Upper lobe of left lung (tissue), 6 donors: ENCODE results near the gene SDS. TPM values are rescaled to one million over a fixed set of nuclear protein-coding genes. Genes with fewer than 3 reads are reported as not detected.

Source experiments
- ATAC-seq, 2 donors: fragments of 200-7000 bp; cut with Tn5 transposase; one replicate each; pipeline ENCODE4 v1.9.1; 2022; ENCODE audit warnings: mild to moderate bottlenecking in 2 of 2, moderate library complexity in 2 of 2; ENCODE audit not compliant: low FRiP score in 2 of 2
- DNase-seq, 2 donors: peaks; one replicate each; pipeline ENCODE4 v3.0.0-alpha.2; 2019 to 2020
- H3K27ac ChIP-seq, 4 donors: fragments of 200-600 bp; sonication (generic); one replicate each; pipeline ENCODE4 v1.5.1; 2016 to 2019
- H3K27me3 ChIP-seq, 4 donors: fragments of 200-600 bp; sonication (generic); one replicate each; pipeline ENCODE4 v1.5.1; 2017 to 2019
- H3K36me3 ChIP-seq, 4 donors: fragments of 200-600 bp; sonication (generic); one replicate each; pipeline ENCODE4 v1.5.1; 2016 to 2019
- H3K4me1 ChIP-seq, 4 donors: fragments of 200-600 bp; sonication (generic); one replicate each; pipeline ENCODE4 v1.5.1; 2018 to 2019
- H3K4me3 ChIP-seq, 4 donors: fragments of 200-600 bp; sonication (generic); one replicate each; pipeline ENCODE4 v1.5.1; 2017 to 2019; ENCODE audit warnings: mild to moderate bottlenecking in 2 of 4, moderate library complexity in 1 of 4
- H3K9me3 ChIP-seq, 4 donors: fragments of 200-600 bp; sonication (generic); one replicate each; pipeline ENCODE4 v1.5.1; 2018 to 2019
- EP300 ChIP-seq, 4 donors: sonication (generic); formaldehyde crosslinking; IDR thresholded peaks; one replicate each; pipeline ENCODE4 v1.5.1; 2017; ENCODE audit warnings: antibody characterized with exemption in 4 of 4, control low read depth in 2 of 4
- POLR2A ChIP-seq, 4 donors: fragments of 450-650 bp; IDR thresholded peaks; one replicate each; pipeline ENCODE4 v1.5.1; 2016 to 2017; ENCODE audit warnings: antibody characterized with exemption in 4 of 4, mild to moderate bottlenecking in 2 of 4
- POLR2AphosphoS5 ChIP-seq, 2 donors: sonication (generic); formaldehyde crosslinking; IDR thresholded peaks; one replicate each; pipeline ENCODE4 v1.5.1; 2017; ENCODE audit warnings: antibody characterized with exemption in 2 of 2
- WGBS, 2 donors: methylation state at CpG; one replicate each; pipeline ENCODE4 v1.1.5; 2017 to 2018; 5-methylcytosine and 5-hydroxymethylcytosine counted together
- total RNA-seq, 6 donors: library from RNA; depleted of rRNA in 4 of 6; stranded (reverse); fragments of >200 nt in 4 of 6; gene quantifications; one replicate each; pipeline versions ENCODE4 v1.1.0 to v1.2.1, GENCODE V29; 2016 to 2021
- TF ChIP-seq, protein P1 (sequence below), 6 experiments: fragments of 450-650 bp in 4 of 6; fragments of 200-600 bp in 2 of 6; sonication (generic) in 2 of 6; IDR thresholded peaks; one replicate each; pipeline ENCODE4 v1.5.1; 2016 to 2019; ENCODE audit warnings: antibody characterized with exemption in 6 of 6
- donor health status: DM: no; HTN: no; CAD: no; lungs with moderate emphysema.
- donor health status: DM: no; HTN: yes; CAD: no; lungs with severe emphysema.

Gene SDS
- total RNA-seq, 6 donors from 2014 or later, result 1.00 to 4.0 (median 2.4) TPM

DNA sequence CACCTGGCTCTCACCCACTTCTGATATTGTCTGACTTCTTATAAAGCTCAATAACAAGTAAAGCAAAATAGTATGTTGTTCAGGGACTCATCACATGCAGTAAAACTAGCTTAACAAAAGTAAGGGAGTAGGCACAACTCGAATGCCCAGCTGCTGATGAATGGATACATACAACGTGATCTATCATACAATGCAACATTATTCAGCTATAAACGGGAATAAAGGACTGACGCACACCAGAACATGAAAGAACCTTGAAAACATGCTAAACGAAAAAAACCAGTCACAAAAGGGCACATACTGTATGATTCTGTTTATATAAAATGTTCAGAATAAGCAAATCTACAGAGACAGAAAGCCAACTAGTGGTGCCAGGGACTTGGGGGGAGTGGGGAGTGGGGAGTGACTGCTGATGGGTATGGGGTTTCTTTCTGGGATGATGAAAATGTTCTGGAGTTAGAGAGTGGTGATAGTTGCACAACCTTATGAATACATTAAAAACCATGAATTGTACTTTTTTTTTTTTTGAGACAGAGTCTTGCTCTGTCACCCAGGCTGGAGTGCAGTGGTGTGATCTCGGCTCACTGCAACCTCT, 34.2 kb downstream of the SDS start:
- no peaks in the 10 kb centered on the region for H3K9me3 ChIP-seq
- no peak for ATAC-seq
- no peaks in the 10 kb centered on the region for H3K27me3 ChIP-seq
- DNase-seq, result no peak
- H3K4me3 ChIP-seq, result no peak overlapping the region
- TF ChIP-seq POLR2AphosphoS5 (IDR thresholded peaks at IDR 0.05) (no peak), EP300 (IDR thresholded peaks at IDR 0.05) (no peak), POLR2A (IDR thresholded peaks at IDR 0.05) (no peak)
- TF ChIP-seq, protein P1, sequence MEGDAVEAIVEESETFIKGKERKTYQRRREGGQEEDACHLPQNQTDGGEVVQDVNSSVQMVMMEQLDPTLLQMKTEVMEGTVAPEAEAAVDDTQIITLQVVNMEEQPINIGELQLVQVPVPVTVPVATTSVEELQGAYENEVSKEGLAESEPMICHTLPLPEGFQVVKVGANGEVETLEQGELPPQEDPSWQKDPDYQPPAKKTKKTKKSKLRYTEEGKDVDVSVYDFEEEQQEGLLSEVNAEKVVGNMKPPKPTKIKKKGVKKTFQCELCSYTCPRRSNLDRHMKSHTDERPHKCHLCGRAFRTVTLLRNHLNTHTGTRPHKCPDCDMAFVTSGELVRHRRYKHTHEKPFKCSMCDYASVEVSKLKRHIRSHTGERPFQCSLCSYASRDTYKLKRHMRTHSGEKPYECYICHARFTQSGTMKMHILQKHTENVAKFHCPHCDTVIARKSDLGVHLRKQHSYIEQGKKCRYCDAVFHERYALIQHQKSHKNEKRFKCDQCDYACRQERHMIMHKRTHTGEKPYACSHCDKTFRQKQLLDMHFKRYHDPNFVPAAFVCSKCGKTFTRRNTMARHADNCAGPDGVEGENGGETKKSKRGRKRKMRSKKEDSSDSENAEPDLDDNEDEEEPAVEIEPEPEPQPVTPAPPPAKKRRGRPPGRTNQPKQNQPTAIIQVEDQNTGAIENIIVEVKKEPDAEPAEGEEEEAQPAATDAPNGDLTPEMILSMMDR (IDR thresholded peaks at IDR 0.05), result no peak
- peaks cover 0 to 41% (median 13%) of the 10 kb centered on the region in 4 donors for H3K36me3 ChIP-seq
- no peak overlapping the region for H3K27ac ChIP-seq
- H3K4me1 ChIP-seq, result no peaks in the 10 kb centered on the region
- WGBS, 2 donors, result 81 to 83% methylated on average over 6 of the region's 6 CpGs

DNA sequence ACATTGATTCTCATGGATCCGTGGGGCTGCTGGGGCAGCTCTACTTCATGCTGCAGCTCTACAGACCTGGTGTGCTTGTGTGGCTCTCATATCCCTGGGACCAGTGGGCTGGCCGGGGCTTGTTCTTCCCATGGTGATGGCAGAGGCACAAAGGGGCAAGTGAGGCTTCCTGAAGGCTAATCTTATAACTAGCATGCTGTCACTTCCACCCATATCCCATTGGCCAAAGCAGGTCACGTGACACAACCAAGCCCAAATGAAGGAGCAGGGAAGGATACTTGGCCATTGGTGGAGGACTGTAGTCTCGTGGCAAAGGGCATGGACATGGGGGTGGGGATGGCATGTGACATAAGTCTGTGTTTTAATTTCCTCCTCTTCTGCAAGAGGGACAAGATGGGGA, 35.4 kb downstream of the SDS start:
- WGBS, 2 donors, result 84 to 97% methylated on average over 4 of the region's 4 CpGs
- ATAC-seq (no peak), DNase-seq (no peak)
- H3K27ac ChIP-seq, result no peak overlapping the region
- H3K36me3 ChIP-seq, result peaks cover 0 to 30% (median 7%) of the 10 kb centered on the region in 4 donors
- no peaks in the 10 kb centered on the region for H3K9me3 ChIP-seq
- no peak for TF ChIP-seq EP300 (IDR thresholded peaks at IDR 0.05)
- TF ChIP-seq POLR2AphosphoS5 (IDR thresholded peaks at IDR 0.05), result no peak
- TF ChIP-seq, protein P1 (IDR thresholded peaks at IDR 0.05), result no peak
- no peak for TF ChIP-seq POLR2A (IDR thresholded peaks at IDR 0.05)
- H3K4me1 ChIP-seq, result no peaks in the 10 kb centered on the region
- no peaks in the 10 kb centered on the region for H3K27me3 ChIP-seq
- H3K4me3 ChIP-seq, result no peak overlapping the region

DNA sequence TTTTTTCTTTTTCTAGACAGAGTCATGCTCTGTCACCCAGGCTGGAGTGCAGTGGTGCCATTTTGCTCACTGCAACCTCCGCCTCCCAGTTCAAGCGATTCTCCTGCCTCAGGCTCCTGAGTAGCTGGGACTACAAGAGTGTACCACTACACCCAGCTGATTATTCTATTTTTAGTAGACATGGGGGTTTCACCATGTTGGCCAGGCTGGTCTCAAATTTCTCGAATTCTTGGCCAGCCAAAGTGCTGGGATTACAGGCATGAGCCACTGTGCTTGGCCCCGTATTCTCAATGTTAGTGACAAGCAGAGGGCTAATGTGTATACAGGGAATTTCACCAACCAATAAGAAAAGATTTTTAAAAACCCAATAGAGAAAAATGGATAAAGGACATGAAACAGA, 36.9 kb downstream of the SDS start:
- Histone ChIP-seq H3K36me3 (peaks cover 0 to 17% (median 3%) of the 10 kb centered on the region in 4 donors), H3K27ac (no peak overlapping the region), H3K4me3 (no peak overlapping the region), H3K9me3 (no peaks in the 10 kb centered on the region), H3K27me3 (no peaks in the 10 kb centered on the region), H3K4me1 (peaks cover 0 to 2% (median 0%) of the 10 kb centered on the region in 4 donors)
- TF ChIP-seq POLR2A (IDR thresholded peaks at IDR 0.05) (no peak), POLR2AphosphoS5 (IDR thresholded peaks at IDR 0.05) (no peak), EP300 (IDR thresholded peaks at IDR 0.05) (no peak)
- TF ChIP-seq, protein P1 (IDR thresholded peaks at IDR 0.05), result no peak
- ATAC-seq (no peak), DNase-seq (no peak)
- 87 to 91% methylated on average over 4 of the region's 4 CpGs for WGBS, 2 donors

DNA sequence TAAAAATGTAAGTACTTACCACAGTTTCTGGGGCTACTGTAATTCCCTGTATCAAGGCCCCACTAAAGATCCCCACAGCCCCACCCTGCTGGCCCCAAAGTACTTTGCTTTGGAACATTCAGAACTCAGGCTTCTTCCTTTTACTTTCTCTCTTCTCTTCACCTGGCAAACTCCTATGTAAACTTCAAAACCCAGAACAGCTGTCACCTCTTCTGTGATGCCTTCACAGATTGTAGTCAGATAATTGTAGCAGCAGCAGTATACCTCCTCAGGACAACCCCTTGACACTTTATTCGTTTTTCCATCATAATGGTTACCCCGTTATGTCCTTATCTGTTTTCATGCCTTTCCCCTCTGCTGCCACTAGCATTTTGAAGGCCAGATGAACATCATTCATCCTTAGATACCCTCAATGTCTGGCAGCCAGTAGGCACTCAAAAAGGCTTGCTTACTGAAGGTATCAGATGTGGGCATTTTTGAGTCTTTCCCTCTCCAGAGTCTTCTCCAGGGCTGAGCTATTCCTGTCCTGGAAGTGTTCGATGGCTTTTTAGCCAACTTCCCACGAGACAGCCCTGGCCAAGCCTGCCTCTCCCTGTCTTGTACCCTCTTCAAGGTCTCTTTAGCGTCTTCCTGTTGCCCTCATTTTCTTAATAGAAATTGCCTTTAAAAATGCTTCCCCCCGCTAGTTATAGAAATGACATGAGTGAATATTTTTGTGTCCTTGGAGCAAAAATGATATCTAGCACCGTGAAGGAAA, 37.9 kb downstream of the SDS start:
- H3K27ac ChIP-seq, result no peak overlapping the region

More for the DNA sequence above, 37.9 kb downstream of the SDS start:
- Histone ChIP-seq H3K9me3 (no peaks in the 10 kb centered on the region), H3K4me3 (no peak overlapping the region), H3K27me3 (no peaks in the 10 kb centered on the region), H3K36me3 (peaks cover 0 to 12% (median 2%) of the 10 kb centered on the region in 4 donors), H3K4me1 (peaks cover 0 to 2% (median 0%) of the 10 kb centered on the region in 4 donors)
- no peak for ATAC-seq
- DNase-seq, result no peak
- TF ChIP-seq POLR2AphosphoS5 (IDR thresholded peaks at IDR 0.05) (no peak), EP300 (IDR thresholded peaks at IDR 0.05) (no peak), POLR2A (IDR thresholded peaks at IDR 0.05) (no peak)
- TF ChIP-seq, protein P1 (IDR thresholded peaks at IDR 0.05), result no peak
- 88 to 96% methylated on average over 7 of the region's 7 CpGs for WGBS, 2 donors
